Measurements from ENCODE around the gene PAIP1.
A peak's percentile ranks its signal among the peaks of the same experiment; 100 is the strongest.
"Not testable (repeated sequence)": the region's sequence is repeated elsewhere in the genome, so short reads cannot be mapped to it uniquely, and the experiment has no call there.

PAIP1 gene

DNA sequence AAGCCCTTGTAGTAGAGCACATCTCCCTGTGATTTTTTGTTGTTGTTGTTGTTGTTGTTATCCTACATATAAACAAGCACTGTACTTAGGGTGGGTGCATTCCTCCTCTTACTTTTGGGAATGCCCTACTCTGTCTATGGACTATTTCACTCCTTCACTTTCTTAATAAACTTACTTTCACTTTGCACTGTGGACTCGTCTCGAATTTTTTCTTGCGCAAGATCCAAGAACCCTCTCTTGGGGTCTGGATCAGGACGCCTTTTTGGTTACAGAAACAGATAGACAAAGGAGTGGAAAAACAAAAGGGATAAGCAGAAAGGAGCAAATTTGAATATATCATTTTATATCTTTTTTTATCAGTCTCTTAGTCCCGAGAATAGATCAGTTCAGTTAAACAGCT, 14.4 kb upstream of the PAIP1 start:
- no peak for DNase-seq

DNA sequence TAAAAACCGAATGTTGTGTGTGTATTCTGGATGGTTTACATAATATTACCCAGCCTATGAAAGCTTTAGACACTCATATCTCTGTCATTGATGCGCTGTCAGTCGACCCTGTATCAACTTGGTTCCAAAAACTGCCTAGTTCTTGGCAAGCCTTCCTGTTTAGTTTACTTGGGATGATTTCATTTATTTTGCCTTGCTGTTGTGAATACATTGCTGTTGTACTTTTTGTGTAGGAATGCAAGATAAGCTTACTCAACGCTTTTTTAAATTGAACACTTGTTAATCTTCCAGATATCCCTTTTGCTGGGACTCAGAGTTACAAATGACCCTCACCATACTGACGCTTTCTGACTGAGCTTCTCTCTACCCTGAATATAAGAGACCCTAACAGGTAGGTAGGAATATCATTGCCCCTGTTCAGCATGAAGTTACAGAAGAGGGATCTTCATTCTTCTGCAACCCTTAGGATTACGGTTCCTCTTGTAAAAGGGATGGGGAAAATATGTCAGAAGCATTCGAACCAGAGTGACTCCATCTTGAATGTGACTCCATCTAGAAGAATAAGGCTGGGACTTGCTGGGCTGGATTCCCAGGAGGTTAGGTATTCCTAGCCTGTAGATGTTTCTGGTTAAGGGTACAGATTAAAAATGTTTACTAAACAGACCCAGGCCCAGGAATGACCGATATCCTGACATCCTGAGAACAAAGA, 13.7 kb upstream of the PAIP1 start:
- DNase-seq, result no peak

DNA sequence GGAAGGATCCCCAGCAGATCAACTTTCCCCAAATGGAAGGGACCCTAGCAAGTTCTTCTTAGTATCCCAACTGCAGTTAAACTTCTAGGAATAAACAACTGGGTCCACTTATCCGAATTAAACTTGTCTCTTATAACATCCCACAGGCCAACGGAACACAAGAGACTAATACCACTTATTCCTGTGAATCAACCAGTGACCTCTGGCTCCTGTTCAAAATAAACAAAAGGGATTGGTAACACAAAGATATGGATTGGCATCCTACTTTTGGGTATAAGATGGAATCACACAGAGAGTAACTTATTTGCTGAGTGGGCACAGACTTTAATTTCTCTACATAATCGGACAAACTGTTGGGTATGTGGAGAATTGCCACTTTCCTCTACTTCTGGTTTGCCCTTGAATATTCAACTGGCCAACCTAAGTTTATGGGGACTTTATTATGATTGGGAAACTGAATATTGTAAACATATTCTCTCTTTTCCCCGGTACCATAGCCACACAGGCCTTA, 12.4 kb upstream of the PAIP1 start:
- DNase-seq, result no peak

DNA sequence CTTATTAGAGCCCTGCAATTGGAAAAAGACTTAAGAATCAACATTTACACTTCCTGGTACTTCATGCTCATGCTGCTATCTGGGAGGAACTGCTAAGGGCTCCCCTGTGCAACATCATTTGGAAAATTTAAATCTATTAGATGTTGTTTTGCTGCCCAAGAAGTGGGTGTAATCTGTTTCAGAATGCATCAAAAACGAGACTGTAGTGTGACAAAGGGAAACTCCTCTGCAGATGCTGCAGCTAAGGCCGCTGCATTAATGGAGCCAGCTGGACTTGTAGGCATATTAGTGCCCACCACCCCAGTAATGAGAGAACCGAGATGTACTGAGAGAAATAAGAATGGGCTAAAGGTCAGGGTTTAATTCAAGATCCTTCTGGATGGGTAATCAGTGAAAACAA, 11.1 kb upstream of the PAIP1 start:
- DNase-seq, result no peak

DNA sequence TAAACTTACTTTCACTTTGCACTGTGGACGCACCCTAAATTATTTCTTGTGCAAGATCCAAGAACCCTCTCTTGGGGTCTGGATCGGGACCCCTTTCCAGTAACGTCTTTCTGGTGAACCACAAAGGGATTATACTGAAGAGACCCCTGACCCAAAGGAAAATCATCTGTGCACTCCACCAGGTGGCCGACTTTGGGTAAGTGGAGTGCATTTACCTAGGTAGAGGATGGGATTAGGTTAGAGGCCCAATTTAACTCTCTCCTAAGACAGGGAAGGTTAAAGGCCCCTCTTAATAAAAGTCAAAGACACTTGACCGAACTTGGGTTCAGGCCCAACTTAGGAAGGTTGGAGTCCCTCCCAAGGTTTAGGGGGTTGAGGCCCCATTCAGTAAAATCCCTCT, 8.2 kb upstream of the PAIP1 start:
- DNase-seq, result no peak

DNA sequence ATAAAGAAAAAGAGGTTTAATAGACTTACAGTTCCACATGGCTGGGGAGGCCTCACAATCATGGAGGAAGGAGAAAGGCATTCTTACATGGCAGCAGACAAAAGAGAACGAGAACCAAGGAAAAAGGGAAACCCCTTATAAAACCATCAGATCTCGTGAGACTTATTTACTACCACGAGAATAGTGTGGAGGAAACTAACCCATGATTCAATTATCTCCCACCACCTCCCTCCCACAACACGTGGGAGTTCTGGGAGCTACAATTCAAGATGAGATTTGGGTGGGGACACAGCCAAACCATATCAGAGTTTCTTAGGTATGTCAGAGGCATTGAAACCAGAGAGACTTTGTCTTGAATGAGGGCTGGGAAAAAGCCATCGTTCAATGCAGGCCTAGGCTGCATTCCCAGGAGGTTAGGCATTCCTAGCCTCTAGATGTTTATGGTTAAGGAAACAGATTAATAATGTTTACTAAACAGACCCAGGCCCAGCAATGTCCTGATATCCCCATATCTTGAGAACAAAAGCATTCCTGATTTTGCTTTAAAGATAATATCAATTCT, 7.5 kb upstream of the PAIP1 start:
- no peak for DNase-seq

DNA sequence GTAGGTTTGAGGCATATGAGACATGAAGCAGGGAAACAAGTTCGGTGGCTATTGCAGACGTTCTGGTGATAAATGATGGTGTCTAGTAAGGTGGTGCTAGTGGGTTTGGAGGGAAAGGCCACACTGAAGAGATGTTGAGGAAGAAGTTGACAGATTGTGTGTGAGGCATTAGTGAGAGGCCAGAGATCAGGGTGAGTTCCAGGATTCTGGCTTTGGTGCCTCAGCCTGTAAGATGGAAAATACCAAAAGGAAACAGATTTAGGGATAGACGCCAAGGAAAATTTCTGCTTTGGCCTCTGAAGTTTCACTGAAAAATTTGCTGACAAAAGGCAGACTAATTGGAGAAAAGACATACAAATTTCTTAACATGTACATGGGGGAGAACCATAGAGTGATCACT, 6.4 kb upstream of the PAIP1 start:
- no peak for DNase-seq

DNA sequence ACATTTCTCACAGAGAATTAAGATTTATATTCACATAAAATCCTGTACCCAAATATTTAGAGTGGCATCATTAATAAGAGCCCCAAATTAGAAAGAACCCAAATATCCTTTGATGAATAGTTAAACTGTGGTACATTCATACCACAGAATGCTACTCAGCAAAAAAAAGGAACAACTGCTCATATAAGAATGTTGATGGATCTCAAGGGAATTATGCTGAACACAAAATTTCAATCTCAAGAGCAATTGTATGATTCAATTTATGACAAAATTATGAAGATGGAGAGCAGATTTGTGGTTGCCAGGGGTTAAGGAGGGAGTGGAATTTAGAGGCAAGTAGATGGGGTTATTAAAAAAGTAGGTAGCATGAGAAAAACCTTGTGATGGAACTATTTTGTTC, 4.5 kb upstream of the PAIP1 start:
- DNase-seq, result no peak

DNA sequence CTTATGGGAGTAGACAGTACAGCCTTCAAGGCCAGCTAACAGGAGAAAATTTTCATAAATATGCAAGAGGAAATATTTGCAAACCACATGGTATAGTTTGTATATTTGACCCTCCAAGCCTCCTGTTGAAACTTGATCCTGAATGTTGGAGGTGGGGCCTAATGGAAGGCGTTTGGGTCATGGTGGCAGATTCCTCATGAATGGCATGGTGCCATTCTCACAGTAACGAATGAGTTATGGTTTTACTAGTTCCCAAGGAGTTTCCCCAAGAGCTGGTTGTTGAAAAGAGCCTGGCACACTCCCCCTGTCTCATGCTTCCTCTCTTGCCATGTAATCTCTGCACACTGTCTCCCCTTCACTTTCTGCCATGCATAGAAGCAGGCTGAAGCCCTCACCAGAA, 3.3 kb upstream of the PAIP1 start:
- DNase-seq, result no peak

DNA sequence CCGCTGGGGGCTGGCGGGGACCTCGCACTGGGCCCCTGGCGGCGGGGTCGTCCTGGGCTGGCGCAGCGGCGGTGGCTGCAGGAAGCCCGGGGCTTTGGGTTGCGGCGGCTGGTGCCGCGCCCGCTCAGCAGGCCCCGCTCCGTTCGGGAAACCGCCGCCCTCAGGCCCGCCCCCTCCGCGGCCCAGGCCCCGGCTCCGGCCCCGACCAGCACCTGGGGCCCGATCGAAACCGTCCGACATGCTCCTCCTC, 345 bp downstream of the PAIP1 start:
- peak in 1 of 14 donors; percentile 78 for DNase-seq

DNA sequence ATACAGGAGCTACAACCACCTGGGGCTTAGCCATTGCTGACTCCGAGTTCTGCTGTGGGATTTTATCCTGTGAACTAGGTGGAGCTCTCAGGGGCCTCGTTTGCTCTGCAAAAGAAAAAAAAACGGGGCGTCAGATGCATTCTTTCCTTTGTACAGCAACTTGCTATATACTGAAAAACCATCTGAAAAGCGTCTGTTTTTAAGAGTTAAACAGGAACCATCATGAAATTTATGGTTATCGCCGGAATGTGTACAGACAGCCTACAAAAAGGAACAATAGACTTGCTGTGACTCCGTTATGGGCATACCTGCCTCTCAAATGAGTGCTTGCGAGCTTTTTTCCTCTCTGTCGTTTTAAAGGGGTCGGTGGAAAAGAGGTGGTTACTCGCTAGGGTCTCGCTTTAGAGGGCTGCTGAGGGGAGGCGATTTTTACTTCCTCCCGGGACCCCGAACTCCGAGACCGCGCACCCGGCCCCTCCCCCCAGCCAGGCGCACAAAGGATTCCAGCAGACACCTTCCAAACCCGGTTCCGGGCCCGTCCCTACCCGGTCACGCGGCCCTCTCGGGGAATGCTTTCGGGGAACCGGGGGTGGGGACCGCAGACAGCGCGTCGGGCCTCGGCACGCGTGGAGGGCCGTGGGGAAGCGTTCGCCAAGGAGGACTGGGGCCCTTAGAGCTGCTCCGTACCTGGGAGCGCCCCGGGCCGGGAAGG, 826 bp downstream of the PAIP1 start:
- DNase-seq, result peak in 13 of 14 donors; percentile 1 to 78 (median 52)

DNA sequence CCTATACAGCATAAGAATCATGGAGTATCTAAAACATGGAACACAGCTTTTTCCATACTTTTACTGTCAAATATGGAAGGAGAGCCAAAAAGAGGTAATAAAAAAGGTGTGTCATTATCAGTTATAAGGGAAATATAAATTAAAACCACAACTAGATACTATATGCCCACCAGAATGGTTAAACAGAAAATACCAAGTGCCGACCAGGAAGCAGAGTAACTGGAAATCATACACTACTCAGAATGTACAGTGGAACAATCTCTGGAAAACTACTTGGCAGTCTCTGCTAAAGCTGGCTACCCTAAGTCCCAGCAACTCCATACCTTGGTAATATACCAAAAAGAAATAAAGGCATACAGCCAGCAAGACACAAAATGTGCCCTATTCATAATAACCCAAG, 2.4 kb downstream of the PAIP1 start:
- no peak for DNase-seq

DNA sequence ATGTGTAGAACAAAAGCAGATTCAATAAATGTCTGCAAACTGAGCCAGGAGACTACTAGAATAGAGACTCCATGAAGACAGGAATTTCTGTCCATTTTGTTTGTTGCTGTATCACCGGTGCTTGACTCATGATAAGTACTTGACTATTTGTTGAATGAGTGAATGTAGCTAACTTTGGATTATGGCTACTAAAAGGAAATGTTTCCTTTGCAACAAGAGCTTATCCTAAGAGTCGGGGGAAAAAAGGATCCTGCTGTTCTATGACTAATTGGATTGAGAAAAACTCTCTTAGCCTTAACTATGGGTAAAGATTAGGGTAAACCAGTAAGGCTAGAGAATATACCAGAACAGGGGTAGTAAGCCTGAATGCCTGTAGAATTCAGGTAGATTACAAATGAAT, 3.5 kb downstream of the PAIP1 start:
- no peak for DNase-seq

DNA sequence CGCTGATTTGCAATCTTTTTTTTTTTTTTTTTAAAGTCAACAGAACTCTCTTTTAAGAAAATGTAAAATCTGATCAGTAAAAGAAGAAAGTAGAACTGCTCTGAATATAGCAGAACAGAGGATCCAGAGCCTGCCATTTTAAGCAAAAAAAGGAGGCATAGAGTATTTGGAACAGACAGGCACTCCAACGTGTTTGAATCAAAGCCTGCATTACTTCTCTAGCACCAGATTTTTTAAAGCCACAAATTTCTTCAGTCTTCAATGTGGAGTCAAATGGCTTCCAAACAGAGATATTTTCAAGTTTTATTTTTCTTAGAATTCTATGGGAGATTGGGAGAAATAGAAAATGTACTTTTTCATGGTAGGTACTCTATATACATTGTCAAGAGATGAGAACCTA, 5.1 kb downstream of the PAIP1 start:
- DNase-seq, result no peak

DNA sequence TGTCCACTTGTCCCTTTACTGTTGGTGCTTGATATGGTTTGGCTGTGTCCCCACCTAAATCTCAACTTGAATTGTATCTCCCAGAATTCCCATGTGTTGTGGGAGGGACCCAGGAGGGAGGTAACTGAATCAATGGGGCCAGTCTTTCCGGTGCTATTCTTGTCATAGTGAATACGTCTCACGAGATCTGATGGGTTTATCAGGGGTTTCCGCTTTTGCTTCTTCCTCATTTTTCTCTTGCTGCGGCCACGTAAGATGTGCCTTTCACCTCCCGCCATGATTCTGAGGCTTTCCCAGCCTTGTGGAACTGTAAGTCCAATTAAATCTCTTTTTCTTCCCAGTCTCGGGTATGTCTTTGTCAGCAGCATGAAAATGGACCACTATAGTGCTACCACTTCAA, 7.6 kb downstream of the PAIP1 start:
- not testable (repeated sequence) for DNase-seq

DNA sequence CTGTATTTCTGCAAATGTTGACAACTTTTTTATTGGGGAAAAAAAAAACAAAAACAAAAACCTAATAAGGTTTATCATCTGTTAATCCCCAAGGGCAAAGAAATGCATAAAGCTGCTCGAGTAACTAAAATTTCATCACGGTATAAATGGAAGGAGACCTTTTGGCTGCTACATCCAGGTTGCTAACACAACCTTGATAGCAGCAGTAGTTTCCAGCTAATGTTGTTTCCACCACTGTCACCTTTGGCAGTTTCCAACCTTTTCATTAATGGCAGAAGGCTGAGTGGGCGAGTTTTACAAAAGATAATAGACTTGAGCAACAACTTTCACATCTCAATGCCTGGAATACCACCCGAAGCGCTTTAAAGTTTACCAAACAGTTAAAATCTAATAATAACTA, 8.5 kb downstream of the PAIP1 start:
- no peak for DNase-seq

DNA sequence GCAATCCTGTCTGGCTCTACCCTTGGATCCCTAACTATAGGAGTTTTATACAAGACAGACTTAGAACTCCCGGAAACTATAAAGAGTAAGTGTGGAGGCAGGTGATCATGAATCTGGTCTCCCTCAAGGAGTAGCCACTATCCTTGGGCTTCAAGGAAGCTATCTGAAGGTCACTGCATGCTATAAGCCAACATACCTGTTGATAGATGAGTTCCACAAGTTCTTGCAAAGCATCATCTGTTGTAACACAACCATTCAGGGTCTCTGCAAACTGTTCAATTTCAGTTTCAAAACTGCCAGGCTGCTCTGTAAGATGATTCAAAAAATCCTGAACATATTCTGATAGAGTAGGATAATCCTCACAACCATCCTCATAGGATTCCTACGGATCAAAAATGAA, 9.3 kb downstream of the PAIP1 start:
- DNase-seq, result no peak

DNA sequence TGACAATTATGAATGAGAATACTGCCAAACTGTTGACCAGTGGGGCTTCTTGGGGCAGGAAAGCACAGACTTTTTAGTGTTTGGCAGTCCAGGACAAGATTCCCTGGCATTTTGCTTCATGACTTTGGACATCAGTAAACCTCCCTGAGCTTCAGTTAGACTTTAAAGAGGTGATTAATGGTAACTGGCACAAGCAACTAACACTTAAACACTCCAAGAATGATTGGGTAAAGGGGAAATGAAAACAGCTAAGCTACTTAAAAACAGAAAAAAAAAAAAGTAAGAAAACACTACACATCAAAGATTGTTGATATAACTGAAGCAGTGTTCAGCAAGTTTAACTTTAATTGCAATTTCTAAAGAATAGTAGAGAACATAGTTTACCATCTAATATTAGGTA, 13.4 kb downstream of the PAIP1 start:
- DNase-seq, result no peak

DNA sequence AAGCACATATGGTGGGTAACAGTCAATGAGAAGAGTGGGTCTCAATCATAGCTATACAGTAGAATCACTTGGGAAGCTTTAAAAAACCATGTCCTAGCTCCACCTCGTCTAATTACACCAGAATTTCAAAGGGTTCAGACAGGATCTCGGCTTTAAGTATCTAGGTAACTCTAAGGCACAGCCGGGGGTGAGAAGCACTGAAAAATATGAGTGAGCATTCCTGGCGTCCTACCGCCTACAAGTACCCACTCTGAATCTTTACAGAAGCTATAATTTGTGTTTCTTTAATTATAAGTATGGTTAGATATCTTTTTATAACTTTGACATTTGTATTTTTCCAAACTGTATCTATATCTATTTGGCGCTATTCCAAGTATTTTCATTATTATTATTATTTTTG, 16.1 kb downstream of the PAIP1 start:
- no peak for DNase-seq

DNA sequence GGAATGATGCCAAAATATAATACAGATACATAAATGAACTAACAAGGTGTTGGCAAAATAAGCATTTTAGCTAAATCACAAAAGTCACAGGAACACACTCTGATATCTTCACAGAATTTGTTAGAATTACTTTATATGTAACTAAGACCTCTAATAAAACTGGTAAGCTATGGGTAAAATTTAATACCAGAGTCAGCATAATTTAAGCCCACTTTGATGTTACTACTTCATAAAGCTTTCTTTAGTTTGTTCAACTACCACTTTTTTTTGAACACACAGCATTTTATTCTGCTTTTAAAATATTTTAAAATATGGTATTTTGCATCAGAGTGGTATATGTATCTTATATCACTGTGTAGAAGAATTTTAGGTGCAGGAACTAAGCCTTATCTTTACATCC, 19.9 kb downstream of the PAIP1 start:
- no peak for DNase-seq

DNA sequence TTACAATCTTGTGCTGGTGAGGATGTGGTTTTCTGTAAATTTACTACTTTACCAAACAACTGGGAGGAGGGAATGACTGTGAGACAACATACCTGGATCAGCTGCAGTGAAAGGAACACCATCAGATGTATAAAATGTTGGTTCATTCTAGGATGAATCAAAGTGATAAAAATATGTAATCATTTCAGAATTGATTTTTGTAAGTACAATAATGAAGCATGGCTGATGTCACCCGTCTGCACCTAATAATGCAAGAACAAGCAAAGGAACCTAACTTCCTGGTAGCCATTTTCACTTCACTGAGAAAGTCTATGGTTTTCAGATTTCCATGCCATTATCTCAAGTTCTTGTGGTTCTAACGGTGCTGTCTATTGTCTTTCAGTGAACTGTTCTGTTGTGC, 23.2 kb downstream of the PAIP1 start:
- DNase-seq, result no peak

DNA sequence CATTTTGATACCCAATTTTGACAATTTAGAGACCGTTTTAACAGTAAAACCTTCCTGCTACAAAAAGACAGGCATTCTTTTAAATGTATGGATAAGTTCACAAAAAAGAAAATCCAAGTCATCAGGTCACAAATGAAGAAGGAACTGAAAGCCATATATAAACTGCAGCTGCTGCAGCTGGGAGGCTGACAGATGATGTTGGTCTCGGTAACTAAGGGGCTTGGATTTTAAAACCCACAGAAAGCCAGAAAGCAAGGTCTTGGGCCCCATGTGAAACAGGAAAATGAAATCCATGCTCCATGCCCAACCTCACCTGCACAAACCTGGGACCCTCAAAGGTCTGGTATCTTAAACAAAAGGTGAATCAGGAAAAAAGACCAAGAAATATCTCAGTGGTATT, 26.2 kb downstream of the PAIP1 start:
- no peak for DNase-seq

DNA sequence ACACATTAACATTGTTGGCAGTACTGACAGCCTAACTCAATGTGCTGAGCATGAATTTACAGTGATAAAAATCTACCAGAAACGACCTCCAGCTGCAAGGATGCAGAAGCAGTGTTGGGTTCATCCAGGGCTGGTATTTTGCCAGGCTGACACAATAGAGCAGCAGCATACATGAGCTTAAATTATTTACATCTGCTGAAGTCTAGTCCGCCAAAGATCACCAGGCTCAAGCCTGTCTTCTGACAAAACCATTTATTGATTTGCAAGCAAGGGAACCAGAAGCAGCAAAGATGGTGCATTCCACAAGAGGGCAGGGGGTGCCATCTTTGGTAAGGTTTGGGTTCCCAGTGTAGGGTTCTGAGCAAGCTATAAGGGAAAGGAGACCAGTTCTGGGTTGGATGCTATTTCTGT, 33.2 kb downstream of the PAIP1 start:
- no peak for DNase-seq

DNA sequence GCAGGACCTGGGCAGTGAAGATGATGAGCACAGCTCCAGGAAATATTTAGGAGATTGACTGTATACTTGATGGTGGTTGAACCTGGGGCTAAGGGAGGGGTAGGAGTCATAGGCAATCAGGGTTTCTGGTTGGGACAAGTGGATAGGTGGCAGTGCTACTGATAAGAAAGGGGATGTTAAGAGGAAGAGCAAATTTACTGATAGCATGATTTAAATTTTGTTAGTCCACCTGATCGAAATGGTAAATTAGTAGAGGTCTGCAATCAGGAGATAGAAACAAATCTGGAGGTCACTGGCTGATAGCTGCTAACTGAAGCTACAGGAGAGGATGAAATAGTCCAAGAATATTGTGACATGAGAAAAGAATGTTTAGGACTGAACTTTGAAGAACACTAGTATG, 36.3 kb downstream of the PAIP1 start:
- DNase-seq, result no peak

Measured in C1 segment of cervical spinal cord (tissue), 14 donors.